Psoas muscle (tissue), 8 donors: Measurements from ENCODE around the gene DNAJC1. TPM values are rescaled to one million over a fixed set of nuclear protein-coding genes. Genes with fewer than 3 reads are reported as not detected.

Source experiments
- ATAC-seq, 4 donors: fragments of 200-7000 bp; cut with Tn5 transposase; one replicate each; pipeline ENCODE4 v1.9.1; 2020; ENCODE audit warnings: moderate library complexity in 3 of 4, mild to moderate bottlenecking in 2 of 4
- DNase-seq, 2 donors: peaks; one replicate each; pipeline ENCODE4 v3.0.0-alpha.2; 2020
- H3K27ac ChIP-seq: fragments of 200-600 bp; one replicate; pipeline ENCODE4 v1.8.0; 2022
- H3K27me3 ChIP-seq, 3 donors: fragments of 200-600 bp in 1 of 3; one replicate each; pipeline versions ENCODE4 v1.6.1 to v1.8.0; 2013 to 2022; ENCODE audit warnings: low read length in 2 of 3, mild to moderate bottlenecking in 2 of 3, moderate library complexity in 1 of 3; ENCODE audit not compliant: insufficient read depth in 3 of 3
- H3K36me3 ChIP-seq, 2 donors: fragments of 200-600 bp in 1 of 2; one replicate each; pipeline versions ENCODE4 v1.6.1 to v1.8.0; 2013 to 2022; ENCODE audit warnings: low read depth in 1 of 2, mild to moderate bottlenecking in 1 of 2, moderate library complexity in 1 of 2; ENCODE audit not compliant: insufficient read depth in 1 of 2
- H3K4me1 ChIP-seq: fragments of 200-600 bp; one replicate; pipeline ENCODE4 v1.8.0; 2022
- H3K4me3 ChIP-seq: fragments of 200-600 bp; one replicate; pipeline ENCODE4 v1.8.0; 2022; ENCODE audit warnings: mild to moderate bottlenecking
- H3K9me3 ChIP-seq: fragments of 200-600 bp; one replicate; pipeline ENCODE4 v1.8.0; 2022
- whole genome bisulfite sequencing, 3 donors: extraction: QIAGEN DNeasy Blood & Tissue Kit; methylation state at CpG; one replicate each; pipeline versions ENCODE4 v1.1.6 to v1.1.7; 2013; 5-methylcytosine and 5-hydroxymethylcytosine counted together
- intact Hi-C, 2 donors: fragments of 100-400 bp; cut with DNase I; formaldehyde crosslinking; loops; one replicate each; pipeline versions ENCODE4 v1.11.0 to v1.14.2; 2022
- polyA plus RNA-seq, 3 donors: library from polyadenylated mRNA; stranded (reverse); fragments of 200-250 nt; gene quantifications; one replicate each; pipeline ENCODE4 v1.2.3, GENCODE V29; 2013
- total RNA-seq, 4 donors: library from RNA; stranded (reverse); fragmentation: NEBNext Ultra II Directional in 2 of 4; extraction: Animal tissue kit (Norgen Biotek cat#: 25700) in 2 of 4; gene quantifications; one replicate each; pipeline versions ENCODE4 v1.2.1 to v1.2.4, GENCODE V29; 2021 to 2023
- TF ChIP-seq, protein P1 (sequence below): fragments of 200-600 bp; IDR thresholded peaks from one replicate; pipeline ENCODE4 v1.8.0; 2022; ENCODE audit warnings: antibody characterized with exemption
- donor health status: healthy with polysubstance abuse.
- donor health status: DM: no; HTN: no; CAD: no; lungs with moderate emphysema.
- donor health status: Bipolar disorder and iron deficiency.
- donor health status: healthy.
- donor health status: DM: yes; HTN: yes; CAD: no.
- donor health status: DM: no; HTN: no; CAD: no.
- donor health status: DM: no; HTN: no; CAD: no.
- donor health status: DM: yes; HTN: yes; CAD: no.

The DNAJC1 gene
- total and polyA plus RNA-seq, 7 donors, result 6.7 to 21.5 (median 13.2) TPM

DNA sequence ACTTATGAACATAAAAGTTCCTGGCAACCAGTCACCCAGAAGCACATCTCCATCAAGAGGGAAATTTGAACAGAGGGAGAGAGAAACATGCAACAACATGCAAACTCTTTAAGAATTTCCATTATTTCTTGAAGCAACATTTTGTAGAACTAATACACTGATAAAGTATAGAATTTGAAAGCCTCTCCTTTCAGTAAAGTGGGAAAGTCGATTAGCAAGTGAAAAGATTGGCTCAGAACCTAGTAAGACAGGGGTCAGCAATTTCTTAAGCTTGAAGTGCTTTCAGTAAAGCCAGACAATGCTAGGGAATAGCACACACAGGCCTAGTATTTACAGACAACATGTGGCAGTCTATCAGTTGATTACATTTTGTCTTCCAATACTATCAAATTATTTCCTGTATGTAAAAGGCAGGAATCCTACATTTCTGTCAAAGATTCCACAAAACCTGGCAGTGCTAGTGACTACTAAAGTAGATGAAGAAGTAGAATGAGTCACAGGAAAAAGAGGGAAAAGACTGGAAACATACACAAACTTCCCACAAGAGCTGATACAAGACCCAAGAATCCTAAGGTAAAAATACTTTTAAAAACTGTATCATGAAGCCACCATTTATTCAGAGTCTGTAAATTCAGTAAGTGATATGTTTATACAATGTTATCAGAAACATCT is 25.2 kb downstream of the DNAJC1 start:
- Histone ChIP-seq H3K27ac (no peak overlapping the region), H3K9me3 (no peaks in the 10 kb centered on the region), H3K4me3 (no peak overlapping the region), H3K27me3 (no peaks in the 10 kb centered on the region), H3K4me1 (no peaks in the 10 kb centered on the region), H3K36me3 (no peaks in the 10 kb centered on the region)
- no peak for ATAC-seq
- DNase-seq, result no peak
- TF ChIP-seq, protein P1, sequence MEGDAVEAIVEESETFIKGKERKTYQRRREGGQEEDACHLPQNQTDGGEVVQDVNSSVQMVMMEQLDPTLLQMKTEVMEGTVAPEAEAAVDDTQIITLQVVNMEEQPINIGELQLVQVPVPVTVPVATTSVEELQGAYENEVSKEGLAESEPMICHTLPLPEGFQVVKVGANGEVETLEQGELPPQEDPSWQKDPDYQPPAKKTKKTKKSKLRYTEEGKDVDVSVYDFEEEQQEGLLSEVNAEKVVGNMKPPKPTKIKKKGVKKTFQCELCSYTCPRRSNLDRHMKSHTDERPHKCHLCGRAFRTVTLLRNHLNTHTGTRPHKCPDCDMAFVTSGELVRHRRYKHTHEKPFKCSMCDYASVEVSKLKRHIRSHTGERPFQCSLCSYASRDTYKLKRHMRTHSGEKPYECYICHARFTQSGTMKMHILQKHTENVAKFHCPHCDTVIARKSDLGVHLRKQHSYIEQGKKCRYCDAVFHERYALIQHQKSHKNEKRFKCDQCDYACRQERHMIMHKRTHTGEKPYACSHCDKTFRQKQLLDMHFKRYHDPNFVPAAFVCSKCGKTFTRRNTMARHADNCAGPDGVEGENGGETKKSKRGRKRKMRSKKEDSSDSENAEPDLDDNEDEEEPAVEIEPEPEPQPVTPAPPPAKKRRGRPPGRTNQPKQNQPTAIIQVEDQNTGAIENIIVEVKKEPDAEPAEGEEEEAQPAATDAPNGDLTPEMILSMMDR, result no peak
- WGBS, 3 donors, result 10 to 29% (median 10%) methylated on average over 1 of the region's 1 CpG
- intact Hi-C loops, result no loop called here

DNA sequence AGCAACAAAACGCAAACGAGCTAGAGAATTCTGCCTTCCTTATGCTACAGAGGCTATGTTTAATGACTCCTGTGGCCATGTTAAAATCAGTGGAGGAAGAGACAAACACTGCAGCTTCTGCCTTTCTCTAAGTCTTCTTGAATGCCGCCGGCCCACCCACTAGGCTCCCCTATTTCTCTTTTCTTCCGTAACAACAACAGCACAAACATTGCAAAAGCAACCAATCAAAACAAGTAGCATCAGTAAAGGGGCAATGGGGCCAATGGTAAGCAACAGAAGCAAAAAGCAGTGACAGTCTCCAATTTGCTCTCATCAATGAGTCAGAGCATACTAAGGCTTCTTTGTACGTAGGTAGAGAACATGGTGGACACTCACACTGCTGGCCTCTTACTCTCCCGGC is 26.8 kb downstream of the DNAJC1 start:
- DNase-seq, result no peak
- TF ChIP-seq, protein P1, result no peak
- Histone ChIP-seq H3K27me3 (no peaks in the 10 kb centered on the region), H3K4me3 (no peak overlapping the region), H3K27ac (no peak overlapping the region), H3K4me1 (no peaks in the 10 kb centered on the region), H3K9me3 (no peaks in the 10 kb centered on the region), H3K36me3 (no peaks in the 10 kb centered on the region)
- WGBS, 3 donors, result 86 to 90% (median 86%) methylated on average over 7 of the region's 7 CpGs
- ATAC-seq, result no peak
- intact Hi-C loops, result no loop called here

DNA sequence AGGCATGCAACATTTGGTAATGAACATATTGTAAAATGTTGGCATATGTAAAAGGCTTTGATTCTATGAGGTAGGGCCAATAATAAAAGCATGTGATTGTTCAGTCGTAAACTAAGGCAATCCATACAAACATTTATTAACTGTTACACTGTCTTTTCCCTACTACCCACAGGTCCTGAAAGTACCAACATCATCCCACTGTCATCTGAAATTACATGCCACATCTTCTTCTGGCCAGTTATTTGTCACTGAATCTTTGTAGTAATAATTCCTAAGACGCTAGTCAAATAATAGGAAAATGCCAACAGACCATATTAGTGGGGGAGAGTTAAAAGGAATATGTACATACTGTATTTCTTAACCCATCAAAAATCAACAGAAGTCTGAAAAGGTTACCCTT is 27.2 kb downstream of the DNAJC1 start:
- intact Hi-C loops, result no loop called here
- TF ChIP-seq, protein P1, result no peak
- ATAC-seq (no peak), DNase-seq (no peak)
- H3K4me1 ChIP-seq, result no peaks in the 10 kb centered on the region
- H3K4me3 ChIP-seq, result no peak overlapping the region
- H3K27ac ChIP-seq, result no peak overlapping the region
- WGBS, 3 donors, result 71 to 89% (median 85%) methylated on average over 2 of the region's 2 CpGs
- no peaks in the 10 kb centered on the region for H3K36me3 ChIP-seq
- no peaks in the 10 kb centered on the region for H3K27me3 ChIP-seq
- H3K9me3 ChIP-seq, result no peaks in the 10 kb centered on the region

DNA sequence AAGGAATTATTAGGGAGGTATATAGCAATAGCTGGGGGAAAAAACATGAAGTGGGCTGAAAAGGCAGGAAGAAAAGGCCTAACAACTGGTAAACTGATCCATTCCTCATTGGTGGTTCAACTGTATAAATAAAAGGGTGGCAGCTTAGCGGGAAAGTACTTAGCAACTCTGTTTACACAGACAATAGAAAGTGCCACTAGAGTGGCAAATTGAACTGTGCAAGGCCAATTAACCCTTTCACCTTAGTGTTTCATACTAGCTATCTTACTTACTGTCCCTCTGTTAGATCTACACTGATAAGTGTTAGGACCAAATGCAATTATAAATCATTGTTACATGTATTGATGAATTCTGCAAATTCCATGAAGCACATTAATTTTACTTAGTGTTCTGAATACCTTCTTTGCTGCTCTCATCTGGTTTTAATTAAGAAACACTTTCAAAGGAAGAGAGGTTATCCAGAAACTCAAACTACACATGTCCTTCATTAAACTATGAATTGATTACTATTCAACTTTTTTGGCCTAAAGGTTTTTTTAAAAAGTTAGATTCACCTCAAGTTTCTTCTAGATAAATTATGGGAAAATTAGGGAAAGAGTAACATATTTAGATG is 28.0 kb downstream of the DNAJC1 start:
- H3K4me3 ChIP-seq, result no peak overlapping the region
- 75 to 85% (median 80%) methylated on average over 1 of the region's 1 CpG for WGBS, 3 donors
- intact Hi-C loops, result no loop called here
- no peaks in the 10 kb centered on the region for H3K4me1 ChIP-seq
- no peak overlapping the region for H3K27ac ChIP-seq
- TF ChIP-seq, protein P1, result no peak
- no peak for ATAC-seq
- no peaks in the 10 kb centered on the region for H3K27me3 ChIP-seq
- H3K36me3 ChIP-seq, result no peaks in the 10 kb centered on the region
- DNase-seq, result no peak
- H3K9me3 ChIP-seq, result no peaks in the 10 kb centered on the region
